ENCODE data around the gene SMCO1.
"Not testable (repeated sequence)": the region's sequence is repeated elsewhere in the genome, so short reads cannot be mapped to it uniquely, and the experiment has no call there.

SMCO1 gene

GRCh38 chr3:196518966-196519717 lies 4.0 kb upstream of the SMCO1 start:
- FAIRE-seq (no peak), DNase-seq (ENCODE audit: insufficient read length) (no peak)
- TF ChIP-seq POLR2A (IDR thresholded peaks at IDR 0.05; ENCODE audit: low read depth, low read length) (no peak), TAF1 (IDR thresholded peaks at IDR 0.05; ENCODE audit: borderline replicate concordance, low read depth, low read length) (no peak), POLR2AphosphoS5 (IDR thresholded peaks at IDR 0.05; ENCODE audit: low read depth, low read length) (no peak)

DNA sequence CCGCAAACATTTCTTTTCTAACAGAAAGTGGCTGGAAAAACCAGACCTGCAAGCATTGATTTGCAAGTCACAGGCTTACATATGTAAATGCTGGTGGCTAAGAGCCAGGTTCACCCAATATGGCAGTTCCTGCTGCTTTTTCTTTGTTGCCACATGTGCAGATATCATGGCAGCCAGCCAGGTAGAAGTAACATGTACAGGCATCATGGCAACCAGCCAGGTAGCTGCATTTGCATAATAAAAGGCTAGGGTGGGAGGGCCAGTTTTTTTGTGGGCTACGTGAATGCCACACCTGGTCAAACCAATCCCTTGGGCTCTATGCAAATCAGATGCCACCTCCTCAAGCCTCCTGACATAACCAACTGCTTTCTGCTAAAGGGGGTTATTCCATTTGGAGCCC lies 2.8 kb upstream of the SMCO1 start:
- FAIRE-seq (no peak), DNase-seq (ENCODE audit: insufficient read length) (no peak)

DNA sequence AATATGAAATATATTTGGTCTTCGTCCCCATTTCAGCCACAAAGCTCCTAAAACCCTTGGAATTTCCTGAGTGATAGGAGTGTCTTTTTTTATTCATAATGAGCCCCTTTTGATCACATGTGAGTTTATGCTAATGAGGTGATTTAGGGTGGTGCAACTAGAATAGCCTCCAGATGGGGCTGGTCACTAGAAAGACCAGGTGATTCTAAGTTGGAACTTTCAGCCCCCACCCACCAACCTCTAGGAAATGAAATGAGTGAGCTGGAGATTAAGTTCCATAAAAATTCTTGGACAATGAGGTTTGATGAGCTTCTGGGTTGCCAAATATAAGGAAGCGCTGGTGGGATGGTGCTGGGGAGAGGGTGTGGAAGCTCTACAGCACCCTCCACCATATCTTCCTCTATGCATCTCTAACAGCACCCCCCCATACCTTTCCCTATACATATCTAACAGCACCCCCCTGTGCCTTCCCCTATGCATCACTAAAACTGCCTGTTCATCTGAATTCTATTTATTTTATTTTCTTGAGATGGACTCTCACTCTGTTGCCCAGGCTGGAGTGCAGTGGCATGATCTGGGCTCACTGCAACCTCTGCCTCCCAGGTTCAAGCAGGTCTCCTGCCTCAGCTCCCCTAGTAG lies 2.1 kb upstream of the SMCO1 start:
- no peak for DNase-seq (ENCODE audit: insufficient read length)
- no peak for FAIRE-seq
- TF ChIP-seq POLR2A (IDR thresholded peaks at IDR 0.05; ENCODE audit: low read depth, low read length) (no peak), TAF1 (IDR thresholded peaks at IDR 0.05; ENCODE audit: borderline replicate concordance, low read depth, low read length) (no peak), POLR2AphosphoS5 (IDR thresholded peaks at IDR 0.05; ENCODE audit: low read depth, low read length) (no peak)

More for the DNA sequence above, 2.8 kb upstream of the SMCO1 start:
- TF ChIP-seq POLR2A (IDR thresholded peaks at IDR 0.05; ENCODE audit: low read depth, low read length) (no peak), TAF1 (IDR thresholded peaks at IDR 0.05; ENCODE audit: borderline replicate concordance, low read depth, low read length) (no peak), POLR2AphosphoS5 (IDR thresholded peaks at IDR 0.05; ENCODE audit: low read depth, low read length) (no peak)

DNA sequence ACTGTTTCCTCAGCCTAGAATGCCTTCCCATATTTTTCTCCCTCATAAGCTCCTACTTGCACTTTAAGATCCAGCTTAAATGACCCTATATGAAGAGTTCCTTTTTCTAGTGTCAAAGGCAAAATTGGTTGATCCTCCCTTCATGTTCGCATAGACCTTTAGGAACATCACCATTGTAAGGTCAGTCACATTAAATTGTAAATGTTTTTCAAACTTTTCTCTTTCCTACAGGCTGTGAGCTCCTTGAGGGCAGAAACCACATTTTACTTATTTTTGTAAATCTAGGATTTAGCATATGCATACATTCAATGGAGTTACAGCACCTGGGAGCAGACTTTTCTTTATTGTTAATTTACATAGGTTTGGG lies 813 bp downstream of the SMCO1 start:
- TF ChIP-seq POLR2AphosphoS5 (IDR thresholded peaks at IDR 0.05; ENCODE audit: low read depth, low read length) (no peak), TAF1 (IDR thresholded peaks at IDR 0.05; ENCODE audit: borderline replicate concordance, low read depth, low read length) (no peak), POLR2A (IDR thresholded peaks at IDR 0.05; ENCODE audit: low read depth, low read length) (no peak)
- FAIRE-seq (no peak), DNase-seq (ENCODE audit: insufficient read length) (no peak)

GRCh38 chr3:196513697-196514349 lies 1.3 kb downstream of the SMCO1 start:
- no peak for FAIRE-seq
- TF ChIP-seq POLR2AphosphoS5 (IDR thresholded peaks at IDR 0.05; ENCODE audit: low read depth, low read length) (no peak), TAF1 (IDR thresholded peaks at IDR 0.05; ENCODE audit: borderline replicate concordance, low read depth, low read length) (no peak), POLR2A (IDR thresholded peaks at IDR 0.05; ENCODE audit: low read depth, low read length) (no peak)
- DNase-seq (ENCODE audit: insufficient read length) = no peak

DNA sequence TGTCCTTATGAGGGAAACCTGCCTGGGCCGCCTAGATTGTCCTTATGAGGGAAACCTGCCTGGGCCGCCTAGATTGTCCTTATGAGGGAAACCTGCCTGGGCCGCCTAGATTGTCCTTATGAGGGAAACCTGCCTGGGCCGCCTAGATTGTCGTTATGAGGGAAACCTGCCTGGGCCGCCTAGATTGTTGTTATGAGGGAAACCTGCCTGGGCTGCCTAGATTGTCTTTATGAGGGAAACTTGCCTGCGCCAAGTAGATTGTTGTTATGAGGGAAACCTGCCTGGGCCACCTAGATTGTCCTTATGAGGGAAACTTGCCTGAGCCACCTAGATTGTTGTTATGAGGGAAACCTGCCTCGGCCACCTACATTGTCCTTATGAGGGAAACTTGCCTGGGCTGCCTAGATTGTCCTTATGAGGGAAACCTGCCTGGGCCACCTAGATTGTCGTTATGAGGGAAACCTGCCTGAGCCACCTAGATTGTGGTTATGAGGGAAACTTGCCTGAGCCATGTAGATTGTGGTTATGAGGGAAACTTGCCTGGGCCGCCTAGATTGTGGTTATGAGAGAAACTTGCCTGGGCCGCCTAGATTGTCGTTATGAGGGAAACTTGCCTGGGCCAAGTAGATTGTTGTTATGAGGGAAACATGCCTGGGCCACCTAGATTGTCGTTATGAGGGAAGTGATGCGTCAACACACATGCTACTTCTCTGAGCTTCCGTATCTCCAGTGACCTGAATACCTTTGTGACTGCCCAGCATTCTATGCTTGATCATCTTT lies 3.3 kb downstream of the SMCO1 start:
- not testable (repeated sequence) for FAIRE-seq; DNase-seq (ENCODE audit: insufficient read length)

DNA sequence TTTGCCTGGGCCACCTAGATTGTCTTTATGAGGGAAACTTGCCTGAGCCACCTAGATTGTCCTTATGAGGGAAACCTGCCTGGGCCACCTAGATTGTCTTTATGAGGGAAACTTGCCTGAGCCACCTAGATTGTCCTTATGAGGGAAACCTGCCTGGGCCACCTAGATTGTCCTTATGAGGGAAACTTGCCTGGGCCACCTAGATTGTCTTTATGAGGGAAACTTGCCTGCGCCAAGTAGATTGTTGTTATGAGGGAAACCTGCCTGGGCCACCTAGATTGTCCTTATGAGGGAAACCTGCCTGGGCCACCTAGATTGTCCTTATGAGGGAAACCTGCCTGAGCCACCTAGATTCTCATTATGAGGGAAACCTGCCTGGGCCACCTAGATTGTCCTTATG lies 4.0 kb downstream of the SMCO1 start:
- FAIRE-seq; DNase-seq (ENCODE audit: insufficient read length): not testable (repeated sequence)

DNA sequence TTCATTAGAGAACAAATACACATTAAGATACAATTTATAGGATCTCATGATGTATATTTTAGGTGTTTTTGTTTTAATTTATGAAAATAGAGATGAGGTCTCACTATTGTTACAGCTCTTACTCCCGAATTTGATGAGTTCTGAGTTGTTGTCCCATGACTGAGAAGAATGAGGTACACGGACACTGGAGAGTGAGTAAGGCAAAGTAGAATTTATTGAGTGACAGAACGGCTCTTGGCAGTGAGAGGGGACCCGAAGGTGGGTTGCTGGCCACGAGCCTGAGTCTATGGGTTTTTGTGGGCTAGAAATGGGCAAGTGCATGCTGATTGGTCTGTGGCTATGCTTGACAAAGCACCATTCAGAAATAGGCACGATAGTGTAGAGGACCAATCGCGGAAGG lies 8.5 kb downstream of the SMCO1 start:
- no peak for FAIRE-seq
- no peak for DNase-seq (ENCODE audit: insufficient read length)
- TF ChIP-seq POLR2A (IDR thresholded peaks at IDR 0.05; ENCODE audit: low read depth, low read length) = no peak
- no peak for TF ChIP-seq POLR2AphosphoS5 (IDR thresholded peaks at IDR 0.05; ENCODE audit: low read depth, low read length)
- TF ChIP-seq TAF1 (IDR thresholded peaks at IDR 0.05; ENCODE audit: borderline replicate concordance, low read depth, low read length) = no peak

GRCh38 chr3:196504556-196504955 lies 10.6 kb downstream of the SMCO1 start:
- TF ChIP-seq POLR2AphosphoS5 (IDR thresholded peaks at IDR 0.05; ENCODE audit: low read depth, low read length) (no peak), POLR2A (IDR thresholded peaks at IDR 0.05; ENCODE audit: low read depth, low read length) (no peak), TAF1 (IDR thresholded peaks at IDR 0.05; ENCODE audit: borderline replicate concordance, low read depth, low read length) (no peak)
- DNase-seq (ENCODE audit: insufficient read length) (no peak), FAIRE-seq (no peak)

GRCh38 chr3:196504077-196504398 lies 11.1 kb downstream of the SMCO1 start:
- FAIRE-seq; DNase-seq (ENCODE audit: insufficient read length): not testable (repeated sequence)

DNA sequence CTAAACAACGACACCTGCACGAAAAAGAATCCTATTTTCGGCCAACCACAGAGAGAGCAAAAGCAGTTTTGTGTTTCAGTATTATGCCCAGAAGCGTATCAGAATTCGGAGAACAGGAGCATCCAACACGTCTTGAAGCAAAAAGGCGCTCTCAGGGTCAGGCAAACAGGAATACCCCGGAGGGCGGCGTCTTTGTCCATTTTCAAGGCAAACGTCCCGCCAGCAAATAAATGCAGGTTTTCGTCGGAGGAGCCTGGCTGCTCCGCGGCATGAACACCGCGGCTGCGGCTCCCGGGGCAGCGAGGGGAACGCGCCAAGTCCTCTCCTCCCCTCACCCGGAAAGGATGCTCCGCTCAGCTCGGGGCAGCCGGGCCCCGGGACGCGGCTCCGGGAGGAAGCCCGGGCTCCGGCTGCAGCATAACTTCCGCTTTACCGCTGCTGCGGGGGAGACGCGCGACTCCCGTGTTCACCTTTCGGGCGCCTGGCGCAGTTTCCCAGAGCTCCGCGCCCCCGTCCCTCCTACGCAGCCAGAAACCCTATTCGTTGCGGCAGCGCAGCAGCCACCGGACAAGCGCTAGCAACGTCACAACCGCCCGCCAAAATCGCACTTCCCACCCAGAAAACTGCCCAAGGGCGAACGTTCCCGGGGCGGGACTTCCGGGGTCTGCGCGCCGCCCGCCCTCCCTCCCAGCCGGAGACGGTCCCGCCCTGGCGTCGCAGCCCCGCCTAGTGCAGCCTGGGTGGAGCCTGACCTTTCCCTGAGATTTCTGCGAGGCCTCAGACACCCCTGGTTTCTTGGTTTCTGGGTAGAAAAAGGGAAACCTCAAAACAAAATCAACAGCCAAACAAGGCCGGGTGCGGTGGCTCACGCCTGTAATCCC lies 11.7 kb downstream of the SMCO1 start, which contains the start of gene RNF168:
Gene RNF168 (minus strand): TSS at position 573 of the 881 bp plus-strand sequence. CDS start 595 bp downstream, outside the sequence.
- TF ChIP-seq TAF1 (IDR thresholded peaks at IDR 0.05; ENCODE audit: borderline replicate concordance, low read depth, low read length) (peak; percentile 78), POLR2A (IDR thresholded peaks at IDR 0.05; ENCODE audit: low read depth, low read length) (peak; percentile 87), POLR2AphosphoS5 (IDR thresholded peaks at IDR 0.05; ENCODE audit: low read depth, low read length) (peak; percentile 90)
- peak; percentile 91 for FAIRE-seq
- peak; percentile 88 for DNase-seq (ENCODE audit: insufficient read length)
